ENCODE measurements around the gene WFS1. TPM values are rescaled to one million over a fixed set of nuclear protein-coding genes. Genes with fewer than 3 reads are reported as not detected.

Gene WFS1, protein sequence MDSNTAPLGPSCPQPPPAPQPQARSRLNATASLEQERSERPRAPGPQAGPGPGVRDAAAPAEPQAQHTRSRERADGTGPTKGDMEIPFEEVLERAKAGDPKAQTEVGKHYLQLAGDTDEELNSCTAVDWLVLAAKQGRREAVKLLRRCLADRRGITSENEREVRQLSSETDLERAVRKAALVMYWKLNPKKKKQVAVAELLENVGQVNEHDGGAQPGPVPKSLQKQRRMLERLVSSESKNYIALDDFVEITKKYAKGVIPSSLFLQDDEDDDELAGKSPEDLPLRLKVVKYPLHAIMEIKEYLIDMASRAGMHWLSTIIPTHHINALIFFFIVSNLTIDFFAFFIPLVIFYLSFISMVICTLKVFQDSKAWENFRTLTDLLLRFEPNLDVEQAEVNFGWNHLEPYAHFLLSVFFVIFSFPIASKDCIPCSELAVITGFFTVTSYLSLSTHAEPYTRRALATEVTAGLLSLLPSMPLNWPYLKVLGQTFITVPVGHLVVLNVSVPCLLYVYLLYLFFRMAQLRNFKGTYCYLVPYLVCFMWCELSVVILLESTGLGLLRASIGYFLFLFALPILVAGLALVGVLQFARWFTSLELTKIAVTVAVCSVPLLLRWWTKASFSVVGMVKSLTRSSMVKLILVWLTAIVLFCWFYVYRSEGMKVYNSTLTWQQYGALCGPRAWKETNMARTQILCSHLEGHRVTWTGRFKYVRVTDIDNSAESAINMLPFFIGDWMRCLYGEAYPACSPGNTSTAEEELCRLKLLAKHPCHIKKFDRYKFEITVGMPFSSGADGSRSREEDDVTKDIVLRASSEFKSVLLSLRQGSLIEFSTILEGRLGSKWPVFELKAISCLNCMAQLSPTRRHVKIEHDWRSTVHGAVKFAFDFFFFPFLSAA
- total RNA-seq: 10 to 100 TPM; 48.9 to 52.6 TPM
- long read RNA-seq, donor 1, transcript WFS1-202 (8 exons, 3,255 nt): minor isoform, 6 of 37 reads
- long read RNA-seq, donor 1, transcript WFS1-201 (8 exons, 3,640 nt): major isoform, 11 of 37 reads
- long read RNA-seq, donor 1, partial matches to known transcripts: 15 of 37 reads
- long read RNA-seq, donor 1, other reads (novel, unspliced or antisense): 2 of 37 reads
- long read RNA-seq, donor 2, transcript WFS1-201 (8 exons, 3,640 nt): major isoform, 46 of 127 reads
- long read RNA-seq, donor 2, partial matches to known transcripts: 70 of 127 reads
- long read RNA-seq, donor 2, other reads (novel, unspliced or antisense): 3 of 127 reads

DNA sequence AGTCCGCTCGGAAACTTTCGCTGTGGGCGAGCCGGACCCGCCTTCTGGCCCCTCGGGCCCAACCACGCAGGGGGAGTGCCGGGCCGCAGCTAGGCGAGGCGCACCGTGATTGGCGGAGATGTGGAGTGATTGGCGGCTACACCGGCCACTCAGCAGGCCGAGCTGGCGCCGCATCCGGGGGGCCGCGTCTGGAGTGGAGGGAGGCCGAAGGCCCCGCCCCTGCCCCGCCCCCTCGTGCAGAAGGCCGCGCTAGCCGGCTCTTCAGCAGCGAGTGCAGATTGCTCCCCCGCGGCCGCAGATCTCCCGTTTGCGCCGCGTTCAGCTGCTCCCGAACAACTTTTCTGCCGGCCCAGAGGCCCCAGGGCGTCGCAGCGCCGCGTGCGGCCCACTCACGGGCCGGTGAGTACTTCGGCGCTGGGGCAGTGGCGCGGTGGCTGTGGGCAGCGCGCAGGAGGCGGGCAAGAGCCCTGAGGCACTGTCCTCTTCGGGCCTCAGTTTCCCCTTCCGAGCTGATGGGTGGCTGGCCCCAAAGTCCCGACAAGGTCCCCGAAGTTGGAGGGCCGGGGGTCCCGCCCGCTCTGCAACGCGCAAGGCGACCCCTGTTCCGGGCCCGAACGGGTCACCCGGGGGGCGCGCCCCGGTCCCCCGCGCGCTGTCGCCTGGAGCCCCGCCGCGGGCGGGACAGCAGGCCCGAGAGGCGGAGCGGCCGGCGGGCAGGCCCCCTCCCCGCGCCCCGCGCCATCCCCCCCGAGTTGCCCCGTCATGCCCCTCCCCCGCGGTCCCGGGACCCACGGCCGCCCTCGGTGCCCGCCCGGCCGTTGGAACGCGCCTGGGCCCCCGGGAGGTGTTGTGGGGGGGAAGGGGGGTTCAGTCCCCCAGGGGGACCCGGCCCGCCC lies at the start of gene WFS1:
Gene WFS1 (plus strand): TSS at position 235 of the 896 bp plus-strand sequence. CDS start 7,606 bp downstream, outside the sequence.
- DNase-seq (ENCODE audit: low spot score): peak; percentile 100
- intact Hi-C loops (cut with DNase I): no loop called here

DNA sequence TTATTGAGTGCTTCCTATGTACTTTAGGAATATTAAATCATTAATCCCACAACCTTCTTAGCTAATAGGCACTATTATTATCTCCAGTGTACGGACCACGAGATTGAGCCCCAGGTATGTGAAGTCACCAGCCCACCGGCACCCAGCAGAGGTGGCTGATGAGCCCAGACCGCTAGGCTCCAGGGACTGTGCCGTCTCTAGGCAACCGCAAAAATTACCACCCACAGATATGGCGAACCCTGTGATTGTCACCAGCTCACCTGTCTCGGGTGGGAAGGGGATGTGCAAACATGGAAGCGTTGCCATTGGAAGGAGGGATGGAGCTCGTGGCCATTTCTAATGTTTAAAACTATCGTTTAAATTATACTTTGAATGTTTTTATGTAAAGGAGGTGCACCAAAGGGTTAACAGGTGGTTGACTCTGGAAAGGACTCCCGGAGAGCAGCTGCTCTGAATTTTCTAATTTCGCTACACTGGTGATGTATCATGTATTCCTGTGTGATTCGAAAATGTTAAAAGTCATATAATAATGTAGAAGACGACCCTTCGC lies 48.3 kb upstream of the WFS1 start:
- DNase-seq (ENCODE audit: low spot score): peak; percentile 49

DNA sequence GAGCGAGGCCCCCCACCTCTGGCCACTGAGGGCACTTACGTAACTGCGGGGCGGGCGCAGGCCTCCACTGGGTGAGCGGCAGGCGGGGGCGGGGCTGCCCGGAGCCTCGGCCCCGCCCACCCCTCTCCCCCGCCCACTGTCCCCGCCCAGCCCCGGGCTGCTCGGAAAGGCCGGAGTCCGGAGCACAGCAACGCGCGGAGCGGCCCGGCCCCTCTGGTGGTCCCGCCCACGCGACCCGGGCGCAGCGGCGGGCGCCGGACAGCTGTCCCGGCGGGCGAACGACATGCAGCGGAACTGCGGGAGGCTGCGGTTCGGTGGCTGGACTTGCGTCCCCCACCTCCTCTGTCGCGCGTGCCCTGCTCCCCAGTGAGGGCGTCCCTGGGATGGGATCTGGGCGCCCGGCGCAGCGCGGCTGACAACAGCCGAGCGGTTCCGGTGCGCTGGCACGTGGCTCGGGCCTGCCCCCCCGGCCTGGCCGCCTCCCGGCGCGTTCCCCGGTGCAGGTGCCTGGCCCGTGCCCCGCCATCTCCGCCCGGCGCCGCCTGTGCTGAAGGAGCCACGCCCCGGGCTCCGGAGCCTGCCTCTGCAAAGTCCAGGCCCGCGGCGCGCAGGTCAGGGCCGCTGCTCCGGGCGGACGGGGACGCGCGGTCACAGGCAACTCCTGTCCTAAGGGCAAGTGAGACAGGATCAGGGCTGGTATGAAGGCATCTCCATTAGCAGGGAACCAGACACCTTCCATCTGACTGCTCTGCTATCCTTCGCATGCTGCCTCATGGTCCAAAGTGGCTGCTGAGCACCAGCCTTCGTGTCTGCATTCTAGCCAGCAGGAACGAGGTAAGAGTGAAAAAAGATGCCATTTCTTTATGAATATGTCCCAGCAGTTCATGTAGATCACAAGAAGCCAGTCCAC lies 47.5 kb upstream of the WFS1 start:
- intact Hi-C loops (cut with DNase I): no loop called here
- DNase-seq (ENCODE audit: low spot score): peak; percentile 72

More for the DNA sequence above, 48.3 kb upstream of the WFS1 start:
- intact Hi-C loops (cut with DNase I): no loop called here

DNA sequence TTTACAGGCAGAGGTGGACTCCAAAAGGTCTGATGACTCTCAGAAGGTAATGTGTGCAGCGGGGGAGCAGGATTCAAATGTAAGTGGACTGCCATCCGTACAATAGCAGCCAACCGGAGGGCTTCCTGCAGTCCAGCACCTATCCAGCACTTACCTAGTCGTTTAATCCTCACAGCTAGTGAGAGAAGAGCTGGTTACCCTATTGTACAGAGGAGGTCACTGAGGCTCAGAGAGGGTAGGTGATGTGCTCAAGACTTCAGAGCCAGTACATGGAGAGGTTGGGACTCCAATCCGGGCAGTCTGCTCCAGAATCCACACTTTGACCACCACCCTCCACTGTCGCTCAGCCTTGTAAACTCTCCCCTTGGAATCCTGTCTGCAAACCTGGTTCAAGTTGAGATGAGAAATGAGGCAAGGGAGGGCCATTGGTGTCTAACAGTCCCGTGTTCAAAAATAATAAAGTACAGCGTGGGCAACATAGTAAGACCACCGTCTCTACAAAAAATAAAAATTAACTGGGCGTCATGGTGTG lies 46.8 kb upstream of the WFS1 start:
- DNase-seq (ENCODE audit: low spot score): no peak
- intact Hi-C loops (cut with DNase I): no loop called here

DNA sequence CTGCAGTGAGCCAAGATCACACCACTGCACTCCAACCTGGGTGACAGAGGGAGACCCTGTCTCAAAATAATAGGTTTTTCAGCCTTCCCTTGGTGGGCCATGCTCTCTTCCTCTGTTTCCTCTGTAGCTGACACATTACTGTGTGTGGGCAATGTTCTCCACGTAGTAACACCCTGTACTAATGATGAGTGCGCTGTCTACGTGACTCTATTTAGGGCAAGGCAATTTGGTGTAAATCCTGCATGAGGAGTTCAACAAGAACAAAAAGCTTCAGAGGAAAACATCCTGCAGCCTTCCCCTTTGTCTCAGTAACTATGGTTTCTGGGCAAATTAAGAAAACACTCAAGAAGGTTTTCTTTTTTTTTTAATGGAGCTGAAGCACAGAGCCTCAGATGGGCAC lies 44.9 kb upstream of the WFS1 start:
- no peak for DNase-seq (ENCODE audit: low spot score)
- intact Hi-C loops (cut with DNase I): no loop called here

DNA sequence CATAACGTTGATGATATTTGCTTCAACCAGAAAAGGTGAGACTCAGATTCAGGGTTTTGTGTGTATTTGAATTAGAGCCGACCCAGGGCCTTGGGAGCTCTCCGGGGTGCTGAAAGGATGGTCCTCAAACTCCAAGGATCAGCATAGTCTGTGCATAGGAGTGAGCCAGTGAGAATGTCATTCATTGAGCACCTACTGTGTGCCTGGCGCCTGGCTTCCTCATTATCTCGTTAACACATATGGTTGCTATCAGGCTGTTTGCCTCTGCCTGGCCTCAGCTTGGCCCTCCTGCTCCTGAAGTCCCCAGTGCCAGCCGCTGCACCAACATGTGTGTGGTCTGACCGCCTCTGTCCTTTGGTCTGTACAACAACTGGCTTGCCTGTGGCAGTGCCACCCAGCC lies 44.2 kb upstream of the WFS1 start:
- intact Hi-C loops (cut with DNase I): no loop called here
- peak; percentile 59 for DNase-seq (ENCODE audit: low spot score)

DNA sequence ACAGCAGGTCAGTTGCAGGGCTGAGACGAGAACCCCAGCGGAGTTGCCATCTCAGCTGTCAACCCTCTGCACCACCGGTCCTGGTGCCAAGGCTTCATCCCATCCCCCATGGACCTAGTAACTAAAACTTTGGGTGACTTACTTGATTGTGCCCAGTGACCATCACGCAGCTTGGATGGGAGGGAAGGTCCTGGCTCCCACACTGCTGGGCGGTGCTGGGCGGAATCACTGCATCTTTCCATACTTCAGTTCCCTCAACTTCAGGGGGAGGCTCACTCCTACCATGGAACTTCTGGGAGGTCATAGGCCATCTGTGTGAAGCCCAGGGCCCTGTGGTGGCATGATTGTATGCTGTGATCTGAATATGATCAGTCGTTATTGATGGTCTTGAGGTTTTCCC lies 43.1 kb upstream of the WFS1 start:
- no peak for DNase-seq (ENCODE audit: low spot score)
- intact Hi-C loops (cut with DNase I): no loop called here

DNA sequence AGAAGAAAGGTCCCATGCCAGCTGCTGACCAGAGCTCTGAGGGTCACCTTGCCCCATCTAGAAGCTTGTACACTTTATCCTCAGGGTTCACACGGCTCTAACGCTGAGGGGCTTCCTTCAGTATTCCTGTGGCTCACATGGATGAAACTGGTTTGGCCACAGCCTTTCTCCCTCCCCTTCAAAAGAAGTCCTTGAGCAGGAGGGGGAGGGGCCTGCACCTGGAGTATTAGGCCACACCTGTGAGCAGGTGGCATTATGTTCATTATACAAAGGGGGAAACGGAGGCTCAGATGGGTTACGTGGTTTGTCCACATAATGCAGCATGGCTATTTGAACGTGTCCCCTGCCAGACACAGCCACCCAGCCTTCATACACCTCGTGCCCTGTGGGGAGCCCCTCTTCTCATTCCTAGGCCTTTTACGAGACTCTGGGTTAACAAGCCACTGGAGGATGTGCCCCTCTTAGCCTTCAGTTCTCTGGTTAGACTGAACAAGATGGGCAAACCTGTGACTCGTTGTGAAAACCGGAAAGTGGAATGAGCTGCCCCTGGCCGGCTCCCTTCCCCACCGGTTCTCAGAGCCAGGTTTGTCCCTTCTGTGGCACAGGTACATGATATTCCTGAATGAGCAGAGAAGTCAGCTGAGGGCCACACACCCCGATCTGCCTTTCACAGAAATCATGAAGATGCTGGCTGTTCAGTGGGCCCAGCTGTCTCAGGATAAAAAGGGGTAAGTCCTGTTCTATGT lies 42.1 kb upstream of the WFS1 start:
- intact Hi-C loops (cut with DNase I): no loop called here
- peak; percentile 58 for DNase-seq (ENCODE audit: low spot score)

DNA sequence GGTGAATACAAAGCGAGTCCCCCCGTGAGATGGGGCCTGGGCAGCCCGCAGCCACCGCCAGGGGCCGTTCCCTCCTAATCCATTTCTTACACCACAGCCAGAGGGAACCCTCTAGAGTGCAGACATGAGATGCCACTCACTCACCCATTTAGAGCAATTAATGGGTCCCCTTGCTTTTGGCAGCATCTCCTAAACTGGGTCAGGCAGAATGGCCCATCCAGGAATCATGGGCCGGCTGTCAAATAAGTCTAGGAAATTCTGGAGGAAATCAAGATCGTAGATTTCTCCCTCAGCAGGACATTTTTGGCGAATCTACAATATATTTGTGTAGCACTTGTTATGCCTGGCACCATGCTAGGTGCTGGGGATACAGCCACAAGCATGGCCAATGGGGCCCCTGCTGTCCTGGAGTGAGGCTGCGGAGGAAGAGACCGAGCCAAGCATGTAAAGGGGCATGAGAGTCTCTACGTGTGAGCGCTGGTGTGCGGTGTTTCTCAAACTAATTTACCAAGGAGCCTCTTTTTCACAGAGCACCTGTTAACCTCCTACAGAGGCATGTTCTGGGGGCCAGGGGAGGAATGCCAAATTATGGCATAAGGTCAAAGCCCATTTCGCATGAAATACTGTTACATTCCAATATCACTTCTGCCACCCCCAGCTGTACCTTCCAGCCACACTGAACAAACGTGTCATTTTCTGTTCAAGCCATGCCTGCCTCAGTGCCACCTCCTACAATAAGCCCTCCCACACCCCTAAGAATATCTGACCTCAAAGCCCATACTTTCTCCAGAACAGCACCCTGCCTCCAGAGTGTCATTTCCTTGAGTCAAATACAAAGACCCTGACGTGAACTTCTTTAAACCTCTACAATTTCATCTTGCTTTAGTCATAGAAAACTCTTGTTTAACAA lies 41.2 kb upstream of the WFS1 start:
- intact Hi-C loops (cut with DNase I): no loop called here
- DNase-seq (ENCODE audit: low spot score): peak; percentile 52

DNA sequence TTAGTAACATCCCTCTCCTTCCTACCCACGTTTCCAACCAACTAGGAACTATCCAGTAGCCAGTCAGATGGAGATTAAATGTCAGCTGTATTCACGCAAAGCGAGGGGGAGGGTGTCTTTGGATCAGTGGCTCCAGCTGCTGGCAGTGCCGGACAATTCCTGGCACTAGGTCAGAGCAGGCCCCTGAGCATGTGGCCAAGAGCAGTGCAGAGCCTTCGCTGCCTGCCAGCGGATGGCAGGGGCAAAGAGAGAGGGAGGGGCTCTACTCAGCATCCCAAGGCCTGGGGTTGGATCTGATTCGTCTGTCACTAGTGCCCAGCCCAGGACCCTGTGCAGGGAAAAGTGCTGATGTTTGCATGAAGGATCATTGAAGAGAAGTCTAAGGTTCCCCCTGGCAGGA lies 40.6 kb upstream of the WFS1 start:
- intact Hi-C loops (cut with DNase I): no loop called here
- DNase-seq (ENCODE audit: low spot score): peak; percentile 68

DNA sequence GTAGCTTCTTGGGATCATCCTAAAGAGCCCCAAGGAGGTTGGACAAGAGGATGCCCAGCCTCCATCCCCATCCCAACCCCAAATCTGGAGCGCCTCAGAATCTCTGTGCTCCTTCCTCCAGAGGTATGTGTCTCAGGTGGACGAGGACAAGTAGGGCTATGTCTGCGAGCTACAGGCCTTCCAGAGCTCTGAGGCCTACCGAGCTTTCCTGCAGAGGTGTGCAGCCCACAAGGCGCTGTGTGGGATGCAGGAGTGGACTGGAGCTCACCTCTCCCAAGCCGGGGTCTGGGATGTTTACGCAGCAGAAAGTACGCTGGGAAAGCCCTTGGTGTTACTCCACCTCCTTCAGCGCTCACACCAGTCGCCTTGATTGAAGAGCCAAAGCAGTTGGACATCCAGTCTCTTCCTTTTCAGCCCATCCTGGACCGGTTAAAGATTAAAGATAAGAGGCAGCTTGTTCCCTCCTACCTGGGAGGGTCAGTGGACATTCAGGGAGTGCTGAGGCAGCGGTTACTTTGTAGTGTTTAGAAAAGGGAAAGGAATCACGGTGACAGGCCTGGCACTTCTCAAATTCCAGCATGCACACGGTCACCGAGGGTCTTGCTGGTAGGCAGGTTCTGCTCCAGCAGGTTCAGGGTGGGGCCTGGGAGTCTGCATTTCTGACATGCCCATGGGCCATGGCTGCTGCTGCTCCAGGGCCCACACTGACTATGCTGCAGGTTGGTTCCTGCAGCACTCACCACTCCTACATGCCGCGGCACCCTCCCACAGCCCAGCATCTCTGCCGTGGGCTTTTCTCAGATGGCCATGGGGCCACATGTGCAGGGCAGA lies 39.8 kb upstream of the WFS1 start:
- intact Hi-C loops (cut with DNase I): no loop called here
- peak; percentile 76 for DNase-seq (ENCODE audit: low spot score)

DNA sequence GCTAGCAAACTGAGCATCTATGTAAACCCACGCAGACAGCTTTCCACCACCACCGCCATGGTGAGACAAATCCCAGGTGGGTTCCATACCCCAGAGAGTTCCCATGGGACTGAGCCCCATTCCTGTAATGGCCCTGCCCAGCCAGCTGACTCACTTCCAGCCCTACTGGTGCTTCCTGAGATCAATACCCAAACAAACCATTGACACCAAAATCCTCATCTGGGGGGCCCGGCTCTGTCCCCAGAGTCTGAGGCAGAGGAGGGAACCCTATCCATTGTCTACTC lies 39.2 kb upstream of the WFS1 start:
- no peak for DNase-seq (ENCODE audit: low spot score)
- intact Hi-C loops (cut with DNase I): no loop called here

DNA sequence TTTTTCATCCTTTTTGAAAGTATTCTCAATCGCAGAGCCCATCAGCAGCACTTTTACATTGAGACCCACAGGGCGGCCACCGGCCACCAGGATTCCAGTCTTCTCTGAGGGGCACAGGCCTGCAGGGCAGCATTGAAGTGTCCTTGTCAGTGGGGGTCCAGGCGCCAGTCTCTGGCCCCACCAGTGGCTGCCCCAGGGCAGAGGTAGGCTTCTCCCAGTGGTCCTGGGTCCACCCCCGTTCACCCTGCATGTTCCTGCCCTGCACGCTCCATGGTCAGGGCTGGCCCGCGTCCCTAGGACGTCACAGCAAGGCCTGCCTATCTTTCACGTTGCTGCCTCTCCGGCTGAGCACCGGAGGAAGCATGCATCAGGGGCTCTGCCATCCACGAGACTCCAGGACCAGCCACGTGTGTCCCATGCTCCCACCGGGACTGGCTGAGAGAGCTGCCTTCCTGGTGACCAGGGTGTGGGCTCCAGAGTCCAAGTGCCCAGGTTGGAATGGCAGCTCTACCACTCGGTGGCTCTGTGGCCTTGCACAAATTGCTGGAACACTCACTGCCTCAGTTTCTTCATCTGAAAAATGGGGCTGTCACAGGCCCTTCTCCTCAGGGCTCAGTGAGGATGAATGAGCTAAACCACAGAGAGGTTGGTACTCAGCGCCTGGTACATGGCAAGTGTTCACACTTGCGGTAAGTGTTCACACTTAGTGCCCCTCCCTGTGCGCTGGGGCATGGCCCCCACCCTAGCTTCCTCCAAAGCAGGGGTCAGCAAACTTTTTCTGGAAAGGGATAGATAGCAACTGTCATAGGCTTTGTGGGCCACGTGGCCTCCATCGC lies 38.6 kb upstream of the WFS1 start:
- intact Hi-C loops (cut with DNase I): no loop called here
- DNase-seq (ENCODE audit: low spot score): peak; percentile 52

DNA sequence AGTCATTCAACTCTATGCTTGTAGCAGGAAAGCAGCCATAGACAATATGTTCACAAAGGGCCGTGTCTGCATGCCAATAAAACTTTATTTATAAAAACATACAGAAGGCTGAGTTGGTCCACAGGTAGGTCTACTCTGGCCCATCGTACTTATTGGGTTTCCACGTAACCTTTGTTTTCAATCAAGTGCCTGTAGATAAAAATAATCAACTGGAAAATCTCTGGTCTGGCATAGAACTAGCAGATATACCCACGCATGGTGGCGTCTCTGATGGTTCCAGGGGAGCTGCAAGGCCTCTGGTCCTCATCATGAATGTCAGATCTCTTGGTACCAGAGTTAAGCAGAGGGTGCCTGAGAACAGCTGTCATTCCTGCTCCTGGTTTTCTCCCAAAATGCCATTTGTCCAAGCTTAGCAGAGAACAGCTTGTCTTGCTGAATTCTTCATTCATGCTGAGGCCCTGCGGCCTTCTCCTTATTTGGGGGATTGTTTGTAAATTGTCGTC lies 37.9 kb upstream of the WFS1 start:
- DNase-seq (ENCODE audit: low spot score): no peak
- intact Hi-C loops (cut with DNase I): no loop called here

Data from posterior vena cava (tissue), 2 donors.